GM12878 (cell line): Measurements from ENCODE around the gene HOXC9.

Experiments used
- CTCF ChIP-seq, 3 experiments: IDR thresholded peaks in 2 of 3; conservative IDR thresholded peaks in 1 of 3; 2 replicates each; pipeline ENCODE4 v1.5.1; 2011; ENCODE audit warnings: low read depth in 3 of 3, low read length in 3 of 3, mild to moderate bottlenecking in 3 of 3, control low read depth in 2 of 3, moderate library complexity in 2 of 3, inconsistent platforms in 1 of 3, mixed read lengths in 1 of 3; ENCODE audit not compliant: control insufficient read depth in 2 of 3, insufficient read depth in 1 of 3; ENCODE audit errors: extremely low read depth in 1 of 3
- JUND ChIP-seq: IDR thresholded peaks from 2 replicates; pipeline ENCODE4 v1.6.1; 2012; ENCODE audit warnings: low read depth, mild to moderate bottlenecking, low read length, improper control_type of control experiment, moderate library complexity
- PML ChIP-seq: IDR thresholded peaks from 2 replicates; pipeline ENCODE4 v1.6.1; 2012; ENCODE audit warnings: low read length, inconsistent platforms
- POLR2A ChIP-seq: IDR thresholded peaks from 2 replicates; pipeline ENCODE4 v1.6.1; 2011; ENCODE audit warnings: low read depth, mild to moderate bottlenecking, low read length
- POLR2AphosphoS5 ChIP-seq: IDR thresholded peaks from 2 replicates; pipeline ENCODE4 v1.6.1; 2011; ENCODE audit warnings: mild to moderate bottlenecking, low read length, inconsistent platforms
- RELB ChIP-seq: fragments of 450-650 bp; IDR thresholded peaks from 2 replicates; pipeline ENCODE4 v1.6.1; 2017; ENCODE audit warnings: low read depth, mild to moderate bottlenecking, moderate library complexity
- SMAD1 ChIP-seq: fragments of 450-650 bp; IDR thresholded peaks from 2 replicates; pipeline ENCODE4 v1.6.1; 2018; ENCODE audit warnings: mild to moderate bottlenecking, low read depth; ENCODE audit not compliant: partially characterized antibody
- SUZ12 ChIP-seq: fragments of 200-600 bp; sonication (generic); IDR thresholded peaks from one replicate; pipeline ENCODE4 v1.6.1; 2018; ENCODE audit warnings: antibody characterized with exemption, mild to moderate bottlenecking; ENCODE audit not compliant: unreplicated experiment
- TF ChIP-seq, protein P1 (sequence below): IDR thresholded peaks from 2 replicates; pipeline ENCODE4 v1.6.1; 2011; ENCODE audit warnings: borderline replicate concordance, low read depth, mild to moderate bottlenecking, moderate library complexity, mixed read lengths, low read length; ENCODE audit not compliant: insufficient read depth; ENCODE audit errors: extremely low read length
- TF ChIP-seq, protein P2 (sequence below): IDR thresholded peaks from 2 replicates; pipeline ENCODE4 v1.6.1; 2012; ENCODE audit warnings: low read depth, low read length, improper control_type of control experiment

GRCh38 chr12:53952871-53953734 lies 46.9 kb upstream of the HOXC9 start:
- TF ChIP-seq, protein P1, sequence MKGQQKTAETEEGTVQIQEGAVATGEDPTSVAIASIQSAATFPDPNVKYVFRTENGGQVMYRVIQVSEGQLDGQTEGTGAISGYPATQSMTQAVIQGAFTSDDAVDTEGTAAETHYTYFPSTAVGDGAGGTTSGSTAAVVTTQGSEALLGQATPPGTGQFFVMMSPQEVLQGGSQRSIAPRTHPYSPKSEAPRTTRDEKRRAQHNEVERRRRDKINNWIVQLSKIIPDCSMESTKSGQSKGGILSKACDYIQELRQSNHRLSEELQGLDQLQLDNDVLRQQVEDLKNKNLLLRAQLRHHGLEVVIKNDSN: no peak
- TF ChIP-seq POLR2A: no peak
- TF ChIP-seq RELB: no peak
- no peak for TF ChIP-seq JUND
- TF ChIP-seq PML: no peak
- TF ChIP-seq, protein P2, sequence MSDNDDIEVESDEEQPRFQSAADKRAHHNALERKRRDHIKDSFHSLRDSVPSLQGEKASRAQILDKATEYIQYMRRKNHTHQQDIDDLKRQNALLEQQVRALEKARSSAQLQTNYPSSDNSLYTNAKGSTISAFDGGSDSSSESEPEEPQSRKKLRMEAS: no peak
- no peak for TF ChIP-seq SMAD1
- no peak for TF ChIP-seq CTCF (IDR thresholded peaks at IDR 0.05 in 2 of 3, conservative IDR thresholded peaks at IDR 0.05 in 1 of 3; ENCODE audit: control insufficient read depth in 2 of 3, extremely low read depth in 1 of 3, insufficient read depth in 1 of 3, low read depth in 3 of 3, low read length in 3 of 3)
- peak; percentile 78 for TF ChIP-seq SUZ12
- TF ChIP-seq POLR2AphosphoS5: no peak
